Measurements from ENCODE around the gene AASS. TPM values are rescaled to one million over a fixed set of nuclear protein-coding genes. Genes with fewer than 3 reads are reported as not detected.
A peak's percentile ranks its signal among the peaks of the same experiment; 100 is the strongest.

AASS gene
- total and polyA plus RNA-seq, 12 donors, result 7.7 to 27.8 (median 20.2) TPM

DNA sequence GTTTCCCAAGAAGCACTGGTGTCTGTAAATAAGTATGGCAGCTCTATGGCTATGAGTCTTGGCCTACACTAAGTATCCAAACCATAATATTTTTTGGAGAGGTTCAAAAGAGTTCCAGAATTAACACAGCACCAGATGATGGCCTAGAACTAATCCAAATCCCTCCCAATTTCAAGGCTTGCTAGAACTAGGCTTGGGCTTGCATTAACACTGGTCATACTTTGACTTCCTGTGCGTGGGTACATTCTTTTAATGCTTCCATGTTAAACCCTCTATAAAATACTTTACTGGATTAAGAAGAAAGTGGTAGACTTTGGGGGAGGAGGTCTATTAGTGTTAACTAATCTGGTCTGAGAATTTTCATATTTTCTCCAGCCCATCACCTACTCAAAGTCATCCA is 3.1 kb downstream of the AASS start:
- DNase-seq, result no peak
- WGBS, 4 donors, result 88 to 100% (median 94%) methylated on average over 1 of the region's 1 CpG
- Histone ChIP-seq H3K4me1 (replicated peaks in 1 of 2) (peaks cover 0 to 34% of the 10 kb centered on the region in 2 donors), H3K27me3 (no peaks in the 10 kb centered on the region), H3K4me3 (no peak overlapping the region), H3K9me3 (replicated peaks in 1 of 3) (no peaks in the 10 kb centered on the region), H3K27ac (no peak overlapping the region), H3K36me3 (replicated peaks in 1 of 2) (no peaks in the 10 kb centered on the region)
- intact Hi-C loops (cut with DNase I), result no loop called here
- TF ChIP-seq, protein P1, sequence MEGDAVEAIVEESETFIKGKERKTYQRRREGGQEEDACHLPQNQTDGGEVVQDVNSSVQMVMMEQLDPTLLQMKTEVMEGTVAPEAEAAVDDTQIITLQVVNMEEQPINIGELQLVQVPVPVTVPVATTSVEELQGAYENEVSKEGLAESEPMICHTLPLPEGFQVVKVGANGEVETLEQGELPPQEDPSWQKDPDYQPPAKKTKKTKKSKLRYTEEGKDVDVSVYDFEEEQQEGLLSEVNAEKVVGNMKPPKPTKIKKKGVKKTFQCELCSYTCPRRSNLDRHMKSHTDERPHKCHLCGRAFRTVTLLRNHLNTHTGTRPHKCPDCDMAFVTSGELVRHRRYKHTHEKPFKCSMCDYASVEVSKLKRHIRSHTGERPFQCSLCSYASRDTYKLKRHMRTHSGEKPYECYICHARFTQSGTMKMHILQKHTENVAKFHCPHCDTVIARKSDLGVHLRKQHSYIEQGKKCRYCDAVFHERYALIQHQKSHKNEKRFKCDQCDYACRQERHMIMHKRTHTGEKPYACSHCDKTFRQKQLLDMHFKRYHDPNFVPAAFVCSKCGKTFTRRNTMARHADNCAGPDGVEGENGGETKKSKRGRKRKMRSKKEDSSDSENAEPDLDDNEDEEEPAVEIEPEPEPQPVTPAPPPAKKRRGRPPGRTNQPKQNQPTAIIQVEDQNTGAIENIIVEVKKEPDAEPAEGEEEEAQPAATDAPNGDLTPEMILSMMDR (IDR thresholded peaks at IDR 0.05), result no peak
- no peak for TF ChIP-seq POLR2A (IDR thresholded peaks at IDR 0.05)

DNA sequence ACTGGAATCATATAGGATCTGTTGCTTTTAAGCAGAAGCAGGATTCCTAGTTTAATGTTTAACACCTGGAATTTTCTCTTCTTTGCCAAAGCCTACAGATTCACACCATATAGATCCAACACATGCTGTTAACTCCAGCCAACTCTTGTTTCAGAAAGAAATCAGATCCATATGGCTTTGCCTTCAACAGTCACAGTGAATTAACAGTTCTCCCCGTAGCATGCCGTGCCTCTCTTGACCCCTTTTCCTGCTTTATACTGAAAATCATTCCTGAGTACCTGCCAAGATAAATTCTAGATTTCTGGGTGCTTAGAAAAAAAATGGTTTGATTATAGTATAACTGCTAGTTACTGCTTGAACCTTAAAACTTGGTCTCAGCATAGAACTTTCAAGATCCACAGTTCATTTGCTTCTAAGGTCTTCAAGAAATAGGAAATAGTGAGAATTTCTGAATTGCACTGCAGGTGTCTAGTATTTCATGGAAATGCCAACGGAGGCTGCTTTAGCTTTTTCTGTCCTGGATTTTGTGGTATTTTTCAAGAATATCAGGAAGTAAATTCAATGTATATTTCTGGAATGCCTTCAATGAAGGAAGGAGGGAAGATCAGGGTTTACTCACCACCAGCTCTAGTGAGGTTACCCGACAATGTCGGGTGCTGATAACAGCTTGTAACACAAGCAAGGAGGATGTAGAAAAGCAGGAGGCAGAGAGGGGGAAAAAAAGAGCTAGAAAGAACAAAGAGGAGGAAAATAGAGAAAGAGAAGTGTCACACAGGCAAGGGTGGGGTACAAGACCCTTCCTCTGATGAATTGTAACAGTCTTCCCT is 6.6 kb downstream of the AASS start:
- peak overlapping the region in 1 of 5 donors; percentile 17 for H3K27ac ChIP-seq
- H3K4me1 ChIP-seq (replicated peaks in 1 of 2), result peaks cover 0 to 29% of the 10 kb centered on the region in 2 donors
- DNase-seq, result no peak
- no peaks in the 10 kb centered on the region for H3K36me3 ChIP-seq (replicated peaks in 1 of 2)
- H3K4me3 ChIP-seq, result peak overlapping the region in 1 of 4 donors; percentile 58
- 39 to 51% (median 43%) methylated on average over 5 of the region's 5 CpGs for WGBS, 4 donors
- intact Hi-C loops (cut with DNase I), result no loop called here
- TF ChIP-seq, protein P1 (IDR thresholded peaks at IDR 0.05), result no peak
- TF ChIP-seq POLR2A (IDR thresholded peaks at IDR 0.05), result no peak
- no peaks in the 10 kb centered on the region for H3K9me3 ChIP-seq (replicated peaks in 1 of 3)
- no peaks in the 10 kb centered on the region for H3K27me3 ChIP-seq

DNA sequence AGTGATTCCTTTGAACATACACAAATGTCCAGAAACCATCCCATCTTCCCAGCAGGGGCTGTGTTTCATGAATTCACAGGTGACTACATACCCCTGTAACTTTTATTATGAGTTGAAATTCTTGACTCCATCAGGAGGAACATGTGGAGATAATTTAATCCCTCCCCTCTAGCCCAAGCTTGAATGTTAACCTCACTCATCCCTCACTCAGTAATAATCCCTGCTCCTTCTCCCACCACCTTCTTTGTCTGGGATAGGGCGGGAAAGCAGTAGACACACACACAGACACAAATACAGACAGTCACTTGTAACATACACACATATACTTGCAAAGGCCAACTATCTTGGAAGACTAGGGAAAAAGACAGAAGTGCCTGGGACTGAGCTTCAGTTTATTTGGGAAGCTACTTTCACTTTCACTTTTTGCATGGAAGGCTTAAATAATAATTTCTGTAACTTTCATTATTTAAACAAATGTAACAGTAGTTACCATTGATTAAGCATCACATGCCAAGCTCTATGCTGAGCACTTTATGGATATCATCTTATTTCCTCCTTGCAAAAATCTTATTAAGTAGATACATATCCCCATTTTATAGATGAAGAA is 7.3 kb downstream of the AASS start:
- Histone ChIP-seq H3K4me1 (replicated peaks in 1 of 2) (peaks cover 0 to 25% of the 10 kb centered on the region in 2 donors), H3K36me3 (replicated peaks in 1 of 2) (no peaks in the 10 kb centered on the region), H3K4me3 (peak overlapping the region in 1 of 4 donors; percentile 58), H3K9me3 (replicated peaks in 1 of 3) (no peaks in the 10 kb centered on the region), H3K27ac (no peak overlapping the region), H3K27me3 (no peaks in the 10 kb centered on the region)
- DNase-seq, result no peak
- intact Hi-C loops (cut with DNase I), result no loop called here
- 69 to 83% (median 77%) methylated on average over 1 of the region's 1 CpG for WGBS, 4 donors
- TF ChIP-seq, protein P1 (IDR thresholded peaks at IDR 0.05), result no peak
- no peak for TF ChIP-seq POLR2A (IDR thresholded peaks at IDR 0.05)

DNA sequence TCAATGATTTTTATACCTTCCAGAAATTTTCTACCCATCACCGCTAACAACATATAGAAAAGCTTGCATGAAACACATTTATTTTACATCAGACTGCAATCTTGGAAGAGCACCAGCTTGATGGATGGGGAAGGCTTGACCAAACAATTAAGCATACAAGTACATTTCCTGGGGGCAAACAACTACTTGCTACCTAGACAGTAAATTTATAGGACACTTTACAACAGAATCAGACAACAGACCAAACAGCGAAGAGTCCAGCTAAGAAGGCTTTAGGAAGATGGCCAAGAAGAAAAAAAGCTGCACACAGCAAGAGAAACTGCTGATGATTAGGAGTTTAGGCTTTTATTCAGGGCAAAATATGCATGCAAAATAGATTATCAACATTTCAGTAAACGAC is 8.0 kb downstream of the AASS start:
- peak overlapping the region in 1 of 4 donors; percentile 58 for H3K4me3 ChIP-seq
- no peak overlapping the region for H3K27ac ChIP-seq
- WGBS, 4 donors, result 52 to 68% (median 61%) methylated on average over 3 of the region's 3 CpGs

More for the DNA sequence above, 8.0 kb downstream of the AASS start:
- intact Hi-C loops (cut with DNase I), result no loop called here
- H3K27me3 ChIP-seq, result no peaks in the 10 kb centered on the region
- DNase-seq, result no peak
- TF ChIP-seq, protein P1 (IDR thresholded peaks at IDR 0.05), result no peak
- TF ChIP-seq POLR2A (IDR thresholded peaks at IDR 0.05), result no peak
- H3K36me3 ChIP-seq (replicated peaks in 1 of 2), result no peaks in the 10 kb centered on the region
- peaks cover 0 to 23% of the 10 kb centered on the region in 2 donors for H3K4me1 ChIP-seq (replicated peaks in 1 of 2)
- no peaks in the 10 kb centered on the region for H3K9me3 ChIP-seq (replicated peaks in 1 of 3)

Measured in adrenal gland (tissue), 12 donors.